Esophagus squamous epithelium (tissue), 5 donors: Measurements from ENCODE around the gene RNF6. TPM values are rescaled to one million over a fixed set of nuclear protein-coding genes. Genes with fewer than 3 reads are reported as not detected.

Source experiments
- DNase-seq: peaks from one replicate; lab custom pipeline; 2025; lab: John Stamatoyannopoulos, UW
- H3K27ac ChIP-seq, 4 donors: fragments of 200-600 bp; sonication (generic); one replicate each; pipeline ENCODE4 v1.5.1; 2016 to 2019; ENCODE audit warnings: mild to moderate bottlenecking in 1 of 4
- H3K27me3 ChIP-seq, 4 donors: fragments of 200-600 bp; sonication (generic); 1 replicate in 3 of 4; 2 replicates in 1 of 4; pipeline versions ENCODE4 v1.5.1 to v1.6.0; 2017 to 2021; ENCODE audit warnings: antibody characterized with exemption in 1 of 4
- H3K36me3 ChIP-seq, 3 donors: fragments of 200-600 bp; sonication (generic); one replicate each; pipeline ENCODE4 v1.5.1; 2016 to 2019
- H3K4me1 ChIP-seq, 3 donors: fragments of 200-600 bp; sonication (generic); one replicate each; pipeline ENCODE4 v1.5.1; 2017 to 2019
- H3K4me3 ChIP-seq, 4 donors: fragments of 200-600 bp; sonication (generic); 1 replicate in 3 of 4; 2 replicates in 1 of 4; pipeline ENCODE4 v1.5.1; 2016 to 2019; ENCODE audit warnings: mild to moderate bottlenecking in 2 of 4, moderate library complexity in 1 of 4
- H3K9me3 ChIP-seq, 3 donors: fragments of 200-600 bp; sonication (generic); one replicate each; pipeline ENCODE4 v1.5.1; 2016 to 2019
- CTCF ChIP-seq, 6 experiments: fragments of 450-650 bp in 4 of 6; fragments of 200-600 bp in 2 of 6; sonication (generic) in 2 of 6; IDR thresholded peaks; one replicate each; pipeline ENCODE4 v1.5.1; 2016 to 2019; ENCODE audit warnings: antibody characterized with exemption in 6 of 6, mild to moderate bottlenecking in 4 of 6, moderate library complexity in 4 of 6
- POLR2A ChIP-seq, 4 donors: fragments of 450-650 bp; IDR thresholded peaks; one replicate each; pipeline ENCODE4 v1.6.1; 2017; ENCODE audit warnings: antibody characterized with exemption in 4 of 4, mild to moderate bottlenecking in 4 of 4, moderate library complexity in 3 of 4
- WGBS, 2 donors: methylation state at CpG; one replicate each; pipeline ENCODE4 v1.1.5; 2018; 5-methylcytosine and 5-hydroxymethylcytosine counted together
- intact Hi-C: fragments of 100-400 bp; cut with DNase I; formaldehyde crosslinking; loops from one replicate; pipeline ENCODE4 v1.15.0; 2022
- total RNA-seq, 4 donors: library from RNA; depleted of rRNA; stranded (reverse); fragments of >200 nt; gene quantifications; one replicate each; pipeline ENCODE4 v1.1.0, GENCODE V29; 2016
- donor health status: DM: yes; HTN: yes; CAD: no.

RNF6 gene
- total RNA-seq, 4 donors from 2014 or later: 23.4 to 41.4 (median 29.6) TPM

DNA sequence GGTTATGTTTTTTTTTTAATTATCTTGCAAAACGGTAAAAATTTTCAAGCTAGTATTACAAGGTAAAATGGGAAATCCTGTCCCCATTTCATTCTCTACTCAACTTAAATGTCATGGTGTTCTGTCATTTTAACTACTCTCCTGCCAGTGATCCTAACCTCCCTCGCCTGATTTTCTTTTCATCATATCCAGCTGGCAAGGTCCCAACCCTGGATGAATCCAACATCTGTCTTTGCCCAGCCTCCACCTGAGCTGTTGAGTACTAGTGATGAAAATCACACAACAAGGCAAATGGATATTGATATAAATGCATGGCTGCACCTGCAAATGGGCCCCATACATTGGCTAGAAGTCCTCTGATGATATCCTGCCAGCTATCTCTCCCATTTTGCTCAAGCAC is 24.9 kb upstream of the RNF6 start:
- H3K4me3 ChIP-seq: no peak overlapping the region
- H3K27ac ChIP-seq: no peak overlapping the region
- DNase-seq: no peak
- H3K4me1 ChIP-seq: no peaks in the 10 kb centered on the region
- 49 to 57% methylated on average over 2 of the region's 2 CpGs for WGBS, 2 donors
- intact Hi-C loops: no loop called here
- H3K36me3 ChIP-seq: no peaks in the 10 kb centered on the region
- H3K27me3 ChIP-seq: peaks cover 0 to 4% (median 0%) of the 10 kb centered on the region in 4 donors
- H3K9me3 ChIP-seq: no peaks in the 10 kb centered on the region
- no peak for TF ChIP-seq POLR2A (IDR thresholded peaks at IDR 0.05)
- no peak for TF ChIP-seq CTCF (IDR thresholded peaks at IDR 0.05)

DNA sequence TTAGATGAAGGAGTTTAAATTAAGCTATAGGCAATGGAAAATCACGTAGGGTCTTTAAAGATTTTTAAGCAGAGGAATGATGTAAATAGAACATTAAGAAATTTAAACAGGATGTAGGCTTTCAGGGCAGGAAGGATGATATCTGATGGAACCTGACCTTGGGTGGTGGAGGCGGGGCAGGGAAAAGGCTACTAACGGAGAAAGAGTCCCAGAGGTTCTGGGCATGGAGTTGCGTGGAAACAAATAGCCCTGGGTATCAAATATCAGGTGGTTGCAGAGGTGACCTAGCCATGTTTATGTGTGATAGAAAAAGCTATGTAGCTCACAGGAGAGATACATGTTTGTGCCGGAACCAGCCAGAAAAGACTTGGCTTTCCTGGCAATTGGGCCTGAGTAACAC is 24.0 kb upstream of the RNF6 start:
- Histone ChIP-seq H3K4me1 (no peaks in the 10 kb centered on the region), H3K27ac (no peak overlapping the region), H3K27me3 (peaks cover 0 to 4% (median 0%) of the 10 kb centered on the region in 4 donors), H3K4me3 (no peak overlapping the region), H3K9me3 (no peaks in the 10 kb centered on the region), H3K36me3 (no peaks in the 10 kb centered on the region)
- intact Hi-C loops: no loop called here
- 69 to 73% methylated on average over 5 of the region's 5 CpGs for WGBS, 2 donors
- TF ChIP-seq POLR2A (IDR thresholded peaks at IDR 0.05): no peak
- TF ChIP-seq CTCF (IDR thresholded peaks at IDR 0.05): no peak
- DNase-seq: no peak

DNA sequence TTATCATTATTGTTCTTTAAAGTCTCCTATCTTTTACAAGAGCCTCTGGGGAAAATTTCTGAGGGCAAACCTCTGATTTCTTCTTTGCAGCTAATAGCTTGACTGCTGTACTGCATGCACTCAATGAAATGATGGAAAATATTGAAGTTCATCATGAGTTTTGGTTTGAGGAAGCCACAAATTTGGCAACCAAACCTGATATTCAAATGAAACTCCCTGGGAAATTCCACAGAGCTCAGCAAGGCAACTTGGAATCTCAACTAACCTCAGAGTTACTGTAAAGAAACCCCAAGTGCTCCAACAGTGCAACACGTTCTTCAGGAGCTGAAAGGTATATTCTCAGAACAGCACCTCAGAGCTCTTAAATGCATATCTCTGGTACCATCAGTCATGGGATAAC is 14.2 kb upstream of the RNF6 start:
- WGBS, 2 donors: 21 to 25% methylated on average over 1 of the region's 1 CpG
- Histone ChIP-seq H3K36me3 (no peaks in the 10 kb centered on the region), H3K27ac (no peak overlapping the region), H3K27me3 (no peaks in the 10 kb centered on the region), H3K4me3 (no peak overlapping the region), H3K9me3 (no peaks in the 10 kb centered on the region), H3K4me1 (no peaks in the 10 kb centered on the region)
- intact Hi-C loops: no loop called here
- TF ChIP-seq CTCF (IDR thresholded peaks at IDR 0.05) (no peak), POLR2A (IDR thresholded peaks at IDR 0.05) (no peak)
- no peak for DNase-seq

- WGBS, 2 donors: 70 to 75% methylated on average over 6 of the region's 6 CpGs
- Histone ChIP-seq H3K4me1 (no peaks in the 10 kb centered on the region), H3K4me3 (no peak overlapping the region), H3K9me3 (no peaks in the 10 kb centered on the region), H3K27me3 (peaks cover 0 to 5% (median 0%) of the 10 kb centered on the region in 4 donors), H3K27ac (no peak overlapping the region), H3K36me3 (no peaks in the 10 kb centered on the region)
- TF ChIP-seq CTCF (IDR thresholded peaks at IDR 0.05) (no peak), POLR2A (IDR thresholded peaks at IDR 0.05) (no peak)
- intact Hi-C loops: no loop called here
- DNase-seq: no peak
These were observed 8.6 kb upstream of the RNF6 start for GRCh38 chr13:26230703-26231102.

GRCh38 chr13:26229080-26229615 is 7.0 kb upstream of the RNF6 start:
- H3K27ac ChIP-seq: no peak overlapping the region
- intact Hi-C loops: no loop called here
- H3K27me3 ChIP-seq: peaks cover 0 to 5% (median 0%) of the 10 kb centered on the region in 4 donors
- H3K9me3 ChIP-seq: no peaks in the 10 kb centered on the region
- no peak for TF ChIP-seq CTCF (IDR thresholded peaks at IDR 0.05)
- TF ChIP-seq POLR2A (IDR thresholded peaks at IDR 0.05): no peak
- no peak for DNase-seq
- WGBS, 2 donors: 90 to 92% methylated on average over 3 to 6 of the region's 13 CpGs
- no peak overlapping the region for H3K4me3 ChIP-seq
- H3K36me3 ChIP-seq: no peaks in the 10 kb centered on the region
- no peaks in the 10 kb centered on the region for H3K4me1 ChIP-seq
